Mesendoderm (in vitro differentiated cells): Measurements from ENCODE around the gene GIMAP8.

ENCODE experiments used
- DNase-seq: peaks from one replicate; pipeline ENCODE4 v3.0.0; 2013
- H2AK5ac ChIP-seq: 2 replicates; pipeline ENCODE4 v1.6.1; 2013; ENCODE audit warnings: low read length, inconsistent platforms
- H2BK120ac ChIP-seq: 2 replicates; pipeline ENCODE4 v1.6.1; 2013; ENCODE audit warnings: low read depth, mild to moderate bottlenecking, low read length, moderate library complexity, mixed read lengths
- H2BK15ac ChIP-seq: replicated peaks from 2 replicates; pipeline ENCODE4 v1.6.1; 2013; ENCODE audit warnings: low read depth, mild to moderate bottlenecking, moderate library complexity
- H2BK5ac ChIP-seq: 2 replicates; pipeline ENCODE4 v1.6.1; 2013; ENCODE audit warnings: low read length, inconsistent platforms
- H3K18ac ChIP-seq: 2 replicates; pipeline ENCODE4 v1.6.1; 2013; ENCODE audit warnings: mild to moderate bottlenecking, low read length, mixed read lengths
- H3K23ac ChIP-seq: one replicate; pipeline ENCODE4 v1.6.1; 2013; ENCODE audit warnings: low read length
- H3K27ac ChIP-seq: 2 replicates; pipeline ENCODE4 v1.5.1; 2013; ENCODE audit warnings: low read depth, mild to moderate bottlenecking, inconsistent platforms, low read length, moderate library complexity
- H3K27me3 ChIP-seq: 2 replicates; pipeline ENCODE4 v1.6.1; 2013; ENCODE audit warnings: low read length, control low read depth, mild to moderate bottlenecking, inconsistent platforms; ENCODE audit not compliant: insufficient read depth, poor library complexity
- H3K36me3 ChIP-seq: 2 replicates; pipeline ENCODE4 v1.6.1; 2013; ENCODE audit warnings: low read length, inconsistent platforms; ENCODE audit not compliant: control insufficient read depth, insufficient read depth
- H3K4ac ChIP-seq: one replicate; pipeline ENCODE4 v1.6.1; 2013; ENCODE audit warnings: low read depth, mild to moderate bottlenecking, low read length, moderate library complexity
- H3K4me1 ChIP-seq: 2 replicates; pipeline ENCODE4 v1.6.1; 2013; ENCODE audit warnings: low read depth, low read length, inconsistent platforms; ENCODE audit not compliant: control insufficient read depth
- H3K4me2 ChIP-seq: 2 replicates; pipeline ENCODE4 v1.6.1; 2013; ENCODE audit warnings: low read length
- H3K4me3 ChIP-seq: 2 replicates; pipeline ENCODE4 v1.5.1; 2013; ENCODE audit warnings: mild to moderate bottlenecking, low read length
- H3K56ac ChIP-seq: one replicate; pipeline ENCODE4 v1.6.1; 2013; ENCODE audit warnings: low read length
- H3K79me1 ChIP-seq: 2 replicates; pipeline ENCODE4 v1.6.1; 2013; ENCODE audit warnings: low read length, inconsistent platforms
- H3K79me2 ChIP-seq: 2 replicates; pipeline ENCODE4 v1.6.1; 2013; ENCODE audit warnings: mild to moderate bottlenecking, low read length; ENCODE audit not compliant: control insufficient read depth, insufficient read depth
- H3K9ac ChIP-seq: 2 replicates; pipeline ENCODE4 v1.6.1; 2013; ENCODE audit warnings: low read length, inconsistent platforms
- H4K5ac ChIP-seq: one replicate; pipeline ENCODE4 v1.6.1; 2013; ENCODE audit warnings: low read length
- H4K8ac ChIP-seq: one replicate; pipeline ENCODE4 v1.6.1; 2013; ENCODE audit warnings: low read depth, mild to moderate bottlenecking, control low read depth, low read length, moderate library complexity
- WGBS: extraction: QIAGEN DNeasy Blood & Tissue Kit; methylation state at CpG from one replicate; pipeline ENCODE4 v1.1.7; 2013; ENCODE audit warnings: low lambda C conversion rate, missing lambda C conversion rate; ENCODE audit not compliant: insufficient coverage; ENCODE audit errors: extremely low coverage; 5-methylcytosine and 5-hydroxymethylcytosine counted together

The GIMAP8 gene

GRCh38 chr7:150431839-150432658 lies 18.4 kb upstream of the GIMAP8 start:
- Histone ChIP-seq H2BK120ac (no peak overlapping the region), H3K4me2 (no peak overlapping the region), H3K4ac (no peak overlapping the region), H3K9ac (no peak overlapping the region), H3K36me3 (no peaks in the 10 kb centered on the region), H3K56ac (no peak overlapping the region), H2AK5ac (no peak overlapping the region), H2BK5ac (no peak overlapping the region), H3K27ac (no peak overlapping the region), H3K4me3 (no peak overlapping the region), H3K27me3 (no peaks in the 10 kb centered on the region), H3K18ac (no peak overlapping the region), H3K79me2 (no peaks in the 10 kb centered on the region), H2BK15ac (no peak overlapping the region), H3K79me1 (no peaks in the 10 kb centered on the region), H4K8ac (no peak overlapping the region), H4K5ac (no peak overlapping the region), H3K4me1 (no peaks in the 10 kb centered on the region), H3K23ac (no peak overlapping the region)
- no CpG with 5 or more reads among the region's 7 CpGs for WGBS
- no peak for DNase-seq

- H3K4me1 ChIP-seq = no peaks in the 10 kb centered on the region
- no peak overlapping the region for H3K4me3 ChIP-seq
- H4K5ac ChIP-seq = no peak overlapping the region
- no peak overlapping the region for H2AK5ac ChIP-seq
- no peak overlapping the region for H4K8ac ChIP-seq
- DNase-seq = no peak
- no peaks in the 10 kb centered on the region for H3K36me3 ChIP-seq
- H3K18ac ChIP-seq = no peak overlapping the region
- WGBS = no CpG with 5 or more reads among the region's 14 CpGs
- H3K79me2 ChIP-seq = no peaks in the 10 kb centered on the region
- no peak overlapping the region for H2BK5ac ChIP-seq
- H3K4ac ChIP-seq = no peak overlapping the region
- H3K27me3 ChIP-seq = no peaks in the 10 kb centered on the region
- H3K79me1 ChIP-seq = no peaks in the 10 kb centered on the region
- no peak overlapping the region for H3K27ac ChIP-seq
- no peak overlapping the region for H3K9ac ChIP-seq
- H3K23ac ChIP-seq = no peak overlapping the region
- no peak overlapping the region for H2BK120ac ChIP-seq
- H3K56ac ChIP-seq = no peak overlapping the region
- H2BK15ac ChIP-seq = no peak overlapping the region
- no peak overlapping the region for H3K4me2 ChIP-seq
Measured at GRCh38 chr7:150432915-150433892, 17.2 kb upstream of the GIMAP8 start.

- Histone ChIP-seq H3K27ac (no peak overlapping the region), H3K9ac (no peak overlapping the region), H2BK5ac (no peak overlapping the region), H2AK5ac (no peak overlapping the region), H4K5ac (no peak overlapping the region), H3K4me1 (no peaks in the 10 kb centered on the region), H3K79me1 (no peaks in the 10 kb centered on the region), H3K27me3 (no peaks in the 10 kb centered on the region), H3K56ac (no peak overlapping the region), H3K4me3 (no peak overlapping the region), H3K79me2 (no peaks in the 10 kb centered on the region), H3K36me3 (no peaks in the 10 kb centered on the region), H4K8ac (no peak overlapping the region), H3K18ac (no peak overlapping the region), H3K4me2 (no peak overlapping the region), H2BK15ac (no peak overlapping the region), H3K23ac (no peak overlapping the region), H3K4ac (no peak overlapping the region), H2BK120ac (no peak overlapping the region)
- no peak for DNase-seq
- WGBS = no CpG with 5 or more reads among the region's 8 CpGs
Measured at GRCh38 chr7:150434240-150434639, 16.2 kb upstream of the GIMAP8 start.

- no peak overlapping the region for H3K4me2 ChIP-seq
- H3K9ac ChIP-seq = no peak overlapping the region
- no peak overlapping the region for H2BK120ac ChIP-seq
- H2BK5ac ChIP-seq = no peak overlapping the region
- H3K56ac ChIP-seq = no peak overlapping the region
- no peaks in the 10 kb centered on the region for H3K4me1 ChIP-seq
- H3K79me1 ChIP-seq = no peaks in the 10 kb centered on the region
- no peak overlapping the region for H2BK15ac ChIP-seq
- no peak overlapping the region for H4K8ac ChIP-seq
- H3K36me3 ChIP-seq = no peaks in the 10 kb centered on the region
- no peak overlapping the region for H2AK5ac ChIP-seq
- H3K23ac ChIP-seq = no peak overlapping the region
- no peaks in the 10 kb centered on the region for H3K27me3 ChIP-seq
- H3K4ac ChIP-seq = no peak overlapping the region
- no peak overlapping the region for H3K27ac ChIP-seq
- no peak for DNase-seq
- no CpG with 5 or more reads among the region's 4 CpGs for WGBS
- H4K5ac ChIP-seq = no peak overlapping the region
- H3K79me2 ChIP-seq = no peaks in the 10 kb centered on the region
- H3K4me3 ChIP-seq = no peak overlapping the region
- H3K18ac ChIP-seq = no peak overlapping the region
Measured at GRCh38 chr7:150435047-150435389, 15.4 kb upstream of the GIMAP8 start.

GRCh38 chr7:150435390-150436073 lies 14.9 kb upstream of the GIMAP8 start:
- Histone ChIP-seq H3K4me3 (no peak overlapping the region), H2BK5ac (no peak overlapping the region), H2AK5ac (no peak overlapping the region), H3K79me1 (no peaks in the 10 kb centered on the region), H3K4me1 (no peaks in the 10 kb centered on the region), H3K79me2 (no peaks in the 10 kb centered on the region), H3K56ac (no peak overlapping the region), H3K23ac (no peak overlapping the region), H3K9ac (no peak overlapping the region), H3K36me3 (no peaks in the 10 kb centered on the region), H4K8ac (no peak overlapping the region), H2BK120ac (no peak overlapping the region), H3K27ac (no peak overlapping the region), H3K27me3 (no peaks in the 10 kb centered on the region), H3K18ac (no peak overlapping the region), H3K4me2 (no peak overlapping the region), H4K5ac (no peak overlapping the region), H2BK15ac (no peak overlapping the region), H3K4ac (no peak overlapping the region)
- WGBS = 100% methylated on average over 1 of the region's 8 CpGs
- DNase-seq = no peak
